H1 (cell line): ENCODE measurements around the gene SLC44A1. TPM values are rescaled to one million over a fixed set of nuclear protein-coding genes. Genes with fewer than 3 reads are reported as not detected.

Experiments
- CTBP2 ChIP-seq: IDR thresholded peaks from 2 replicates; pipeline ENCODE4 v1.7.0; 2011; ENCODE audit warnings: borderline replicate concordance, mild to moderate bottlenecking, moderate library complexity, mixed read lengths, low read length; ENCODE audit not compliant: insufficient read depth, insufficient read length
- HDAC2 ChIP-seq, 2 experiments: fragments of 300-600 bp in 1 of 2; sonication (generic) in 1 of 2; IDR thresholded peaks; 2 replicates each; pipeline ENCODE4 v1.6.1; 2011 to 2012; ENCODE audit warnings: low read depth in 2 of 2, low read length in 2 of 2, mild to moderate bottlenecking in 2 of 2, moderate library complexity in 2 of 2, borderline replicate concordance in 1 of 2, inconsistent platforms in 1 of 2
- JUND ChIP-seq: IDR thresholded peaks from 2 replicates; pipeline ENCODE4 v1.6.1; 2011; ENCODE audit warnings: mild to moderate bottlenecking, improper control_type of control experiment, low read length
- MAFK ChIP-seq: IDR thresholded peaks from 2 replicates; pipeline ENCODE4 v1.6.1; 2012; ENCODE audit warnings: low read depth, mild to moderate bottlenecking, improper control_type of control experiment, low read length
- RXRA ChIP-seq: IDR thresholded peaks from 2 replicates; pipeline ENCODE4 v1.6.1; 2011; ENCODE audit warnings: low read depth, mild to moderate bottlenecking, low read length, moderate library complexity; ENCODE audit not compliant: insufficient read depth
- polyA plus RNA-seq, 7 experiments: library from polyadenylated mRNA; depleted of rRNA in 3 of 7; stranded (reverse) in 5 of 7; unstranded in 2 of 7; fragments of >200 nt in 5 of 7; fragments of 200-250 nt in 2 of 7; gene quantifications; 1 replicate in 5 of 7; 2 replicates in 1 of 7; 4 replicates in 1 of 7; pipeline versions ENCODE4 v1.2.1 to v1.2.3, GENCODE V29; 2011 to 2013; ENCODE audit warnings: missing spikeins in 2 of 7, mixed read lengths in 2 of 7
- total RNA-seq: library from RNA; stranded (reverse); fragmentation: NEBNext Ultra II Directional; extraction: Animal tissue kit (Norgen Biotek cat#: 25700); gene quantifications from 2 replicates; pipeline ENCODE4 v1.2.1, GENCODE V29; 2021

The SLC44A1 gene
- total and polyA plus RNA-seq, 2 of the 8 experiments (the other 6 are each of a cell fraction or from before 2014, with no cell fraction given), result 30.5 to 71.2 TPM

GRCh38 chr9:105237246-105237645 is 7.2 kb upstream of the SLC44A1 start (continued):
- TF ChIP-seq RXRA (no peak), JUND (no peak), MAFK (no peak), CTBP2 (no peak), HDAC2 (IDR thresholded peaks at IDR 0.05; ENCODE audit: borderline replicate concordance in 1 of 2, low read depth in 2 of 2, low read length in 2 of 2) (no peak)
